PFSK-1 (cell line): ENCODE measurements around the gene TTLL7.

Source experiments
- POLR2AphosphoS5 ChIP-seq: IDR thresholded peaks from 2 replicates; pipeline ENCODE4 v1.6.1; 2012; ENCODE audit warnings: low read depth, mild to moderate bottlenecking, control low read depth, low read length, moderate library complexity
- TAF1 ChIP-seq: IDR thresholded peaks from 2 replicates; pipeline ENCODE4 v1.6.1; 2012; ENCODE audit warnings: low read length, control low read depth, borderline replicate concordance; ENCODE audit not compliant: insufficient read depth

- no peak for TF ChIP-seq POLR2AphosphoS5
- no peak for TF ChIP-seq TAF1
Measured at GRCh38 chr1:84042461-84042860, 43.5 kb upstream of the TTLL7 start.
